MM.1S (cell line): ENCODE measurements around the gene SRSF7.

ENCODE experiments used
- EZH2 ChIP-seq: fragments of 300-600 bp; sonication (generic); optimal IDR thresholded peaks from 2 replicates; pipeline ENCODE3; 2017; ENCODE audit warnings: low read depth, mild to moderate bottlenecking, antibody characterized with exemption, low read length, mixed read lengths
- TF ChIP-seq, protein P1 (sequence below): fragments of 300-600 bp; sonication (generic); IDR thresholded peaks from 2 replicates; pipeline ENCODE4 v1.5.1; 2016; ENCODE audit warnings: antibody characterized with exemption, low read length, mixed read lengths

DNA sequence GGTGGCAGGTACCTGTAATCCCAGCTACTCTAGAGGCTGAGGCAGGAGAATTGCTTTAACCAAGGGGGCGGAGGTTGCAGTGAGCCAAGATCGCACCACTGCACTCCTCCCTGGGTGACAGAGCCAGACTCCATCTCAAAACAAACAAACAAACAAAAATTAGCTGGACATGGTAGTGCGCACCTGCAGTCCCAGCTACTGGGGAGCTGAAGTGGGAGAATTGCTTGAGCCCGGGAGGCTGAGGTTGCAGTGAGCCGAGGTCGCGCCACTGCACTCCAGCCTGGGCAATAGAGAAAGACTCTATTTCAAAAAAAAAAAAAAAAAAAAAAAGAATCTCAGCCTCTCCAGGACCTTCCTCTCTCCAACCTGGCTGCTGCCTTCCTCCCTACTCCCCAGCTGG lies 20.1 kb downstream of the SRSF7 start:
- TF ChIP-seq, protein P1, sequence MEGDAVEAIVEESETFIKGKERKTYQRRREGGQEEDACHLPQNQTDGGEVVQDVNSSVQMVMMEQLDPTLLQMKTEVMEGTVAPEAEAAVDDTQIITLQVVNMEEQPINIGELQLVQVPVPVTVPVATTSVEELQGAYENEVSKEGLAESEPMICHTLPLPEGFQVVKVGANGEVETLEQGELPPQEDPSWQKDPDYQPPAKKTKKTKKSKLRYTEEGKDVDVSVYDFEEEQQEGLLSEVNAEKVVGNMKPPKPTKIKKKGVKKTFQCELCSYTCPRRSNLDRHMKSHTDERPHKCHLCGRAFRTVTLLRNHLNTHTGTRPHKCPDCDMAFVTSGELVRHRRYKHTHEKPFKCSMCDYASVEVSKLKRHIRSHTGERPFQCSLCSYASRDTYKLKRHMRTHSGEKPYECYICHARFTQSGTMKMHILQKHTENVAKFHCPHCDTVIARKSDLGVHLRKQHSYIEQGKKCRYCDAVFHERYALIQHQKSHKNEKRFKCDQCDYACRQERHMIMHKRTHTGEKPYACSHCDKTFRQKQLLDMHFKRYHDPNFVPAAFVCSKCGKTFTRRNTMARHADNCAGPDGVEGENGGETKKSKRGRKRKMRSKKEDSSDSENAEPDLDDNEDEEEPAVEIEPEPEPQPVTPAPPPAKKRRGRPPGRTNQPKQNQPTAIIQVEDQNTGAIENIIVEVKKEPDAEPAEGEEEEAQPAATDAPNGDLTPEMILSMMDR: no peak
- no peak for TF ChIP-seq EZH2
